Fibroblast of skin of scalp (primary cell): ENCODE measurements around the gene FZD7.

ENCODE experiments used
- DNase-seq: peaks from one replicate; pipeline ENCODE4 v3.0.0-alpha.2; 2013

The FZD7 gene

DNA sequence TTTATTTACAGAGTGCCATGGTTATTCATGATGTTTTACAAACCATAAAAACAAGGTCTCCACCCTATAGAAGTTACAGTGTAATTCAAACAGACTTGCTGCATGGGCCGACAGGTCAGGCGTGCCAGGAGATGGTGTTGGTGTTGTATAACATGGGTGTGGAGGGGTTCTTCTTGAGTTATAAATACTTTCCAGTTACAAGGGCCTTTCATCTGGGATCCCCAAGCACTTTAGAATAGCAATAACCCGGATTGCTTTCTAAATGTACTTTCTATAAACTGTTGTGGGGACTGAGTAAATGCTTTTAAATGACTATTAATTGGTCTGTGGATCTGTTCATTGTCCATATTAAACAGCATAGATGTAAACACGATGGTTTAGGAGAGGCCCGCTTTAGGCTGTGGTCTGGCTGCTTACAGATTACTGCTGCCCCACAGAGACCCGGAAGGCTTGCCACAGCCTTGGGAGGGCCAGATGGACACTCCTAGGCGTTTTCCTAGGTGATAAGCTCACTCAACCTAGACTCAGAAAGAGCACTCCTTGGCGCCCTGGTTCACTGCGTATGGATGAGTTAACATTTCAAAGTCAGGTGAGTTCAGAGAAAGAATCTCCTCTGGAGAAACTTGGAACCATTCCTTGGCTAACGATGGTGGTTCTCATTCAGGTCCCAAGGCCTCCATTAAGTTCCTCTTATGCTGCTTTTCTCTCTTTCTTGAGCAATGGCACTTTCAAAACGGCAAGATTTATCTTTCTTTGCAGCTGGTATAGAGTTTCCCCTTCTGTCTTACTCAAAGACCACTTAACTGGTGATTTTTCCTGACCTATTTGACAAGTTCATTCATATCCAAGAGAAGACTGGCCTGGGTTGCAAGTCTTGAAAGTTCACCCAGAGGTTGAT lies 35.8 kb downstream of the FZD7 start:
- no peak for DNase-seq

DNA sequence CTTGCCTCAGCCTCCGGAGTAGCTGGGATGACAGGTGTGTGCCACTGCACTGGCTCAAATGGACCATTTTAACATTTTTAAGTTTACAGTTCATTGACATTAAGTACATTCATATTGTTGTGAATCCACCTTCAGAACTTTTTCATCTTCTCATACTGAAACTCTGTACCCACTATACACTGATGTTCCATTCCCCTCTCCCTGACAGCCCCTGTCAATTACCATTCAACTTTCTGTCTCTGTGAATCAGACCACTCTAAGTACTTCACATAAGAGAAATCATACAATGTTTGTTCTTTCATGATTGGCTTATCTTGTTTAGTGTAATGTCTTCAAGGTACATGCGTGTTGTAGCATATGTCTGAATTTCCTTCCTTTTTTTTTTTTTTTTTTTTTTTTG lies 37.5 kb downstream of the FZD7 start:
- DNase-seq = no peak

DNA sequence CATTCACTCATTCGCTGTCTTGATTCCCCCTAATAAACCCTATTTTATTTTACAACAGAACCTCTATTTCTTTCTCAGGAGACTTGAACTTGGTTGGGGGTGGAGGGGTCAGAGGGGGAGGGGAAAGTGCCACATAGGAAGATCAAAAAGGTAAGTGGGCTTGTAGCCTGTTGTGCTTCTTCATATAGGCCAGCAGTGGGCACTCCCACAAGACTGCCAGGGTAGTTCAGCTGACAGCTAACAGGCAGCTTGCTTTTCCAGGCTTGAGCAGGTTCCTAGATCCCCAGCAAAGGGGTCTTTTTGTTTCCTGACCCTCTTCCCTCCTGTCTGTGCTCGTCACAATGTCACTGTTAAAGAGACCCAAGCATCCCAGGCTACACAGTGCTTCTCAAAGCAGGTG lies 38.6 kb downstream of the FZD7 start:
- no peak for DNase-seq

DNA sequence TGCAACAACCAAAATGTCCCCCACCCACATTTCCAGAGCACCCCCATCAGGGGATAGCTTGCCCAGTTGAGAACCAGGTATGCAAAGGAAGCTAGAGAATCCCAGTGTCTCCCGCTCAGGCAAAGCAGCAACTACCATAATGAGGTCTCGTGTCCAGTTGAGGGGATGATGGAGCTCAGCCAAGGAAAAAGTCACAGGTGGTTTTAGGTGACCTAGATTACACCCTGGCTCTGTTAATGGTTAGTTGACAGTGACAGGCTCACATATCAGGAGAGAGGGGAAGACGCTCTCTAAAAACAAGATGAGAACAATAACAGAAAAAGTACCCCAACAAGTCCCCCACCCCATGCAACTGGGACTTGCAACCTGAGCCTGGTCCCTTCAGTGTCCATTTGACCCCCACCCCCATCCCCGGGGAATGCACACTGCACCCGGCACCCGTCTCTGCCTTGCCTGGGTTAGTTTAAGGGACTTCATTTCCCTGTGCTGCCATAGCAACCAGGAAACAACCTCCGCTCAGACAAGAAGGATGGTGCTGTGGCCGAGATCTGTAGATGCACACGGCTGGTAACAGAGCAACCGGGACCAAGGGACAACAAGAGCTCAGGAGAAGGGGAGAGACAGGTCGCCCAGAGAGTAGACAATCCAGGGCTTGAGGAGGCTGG lies 39.2 kb downstream of the FZD7 start, which contains the start of gene KIAA2012:
KIAA2012 (plus strand) TSS at position 519 of the 665 bp plus-strand sequence. CDS start 373 bp downstream, outside the sequence.
- DNase-seq = no peak

DNA sequence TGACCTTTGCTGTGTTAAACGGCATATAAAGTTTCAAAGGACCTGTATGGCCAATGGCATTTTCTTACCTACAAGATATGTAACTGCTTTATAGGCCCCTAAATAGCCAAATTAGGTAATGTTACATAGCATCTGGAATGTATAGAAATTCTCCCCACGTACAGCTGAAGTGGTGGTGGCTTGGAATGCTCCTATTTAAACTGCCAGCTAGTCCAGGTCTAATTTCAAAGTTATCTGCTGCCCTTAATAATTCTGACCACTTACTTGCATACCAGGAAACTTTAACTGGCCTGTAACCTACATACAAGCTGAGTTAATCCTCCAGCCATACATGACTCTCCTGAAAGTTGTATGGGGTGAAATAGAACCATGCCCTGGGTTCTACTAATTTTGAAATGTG lies 40.7 kb downstream of the FZD7 start:
- peak; percentile 23 for DNase-seq

DNA sequence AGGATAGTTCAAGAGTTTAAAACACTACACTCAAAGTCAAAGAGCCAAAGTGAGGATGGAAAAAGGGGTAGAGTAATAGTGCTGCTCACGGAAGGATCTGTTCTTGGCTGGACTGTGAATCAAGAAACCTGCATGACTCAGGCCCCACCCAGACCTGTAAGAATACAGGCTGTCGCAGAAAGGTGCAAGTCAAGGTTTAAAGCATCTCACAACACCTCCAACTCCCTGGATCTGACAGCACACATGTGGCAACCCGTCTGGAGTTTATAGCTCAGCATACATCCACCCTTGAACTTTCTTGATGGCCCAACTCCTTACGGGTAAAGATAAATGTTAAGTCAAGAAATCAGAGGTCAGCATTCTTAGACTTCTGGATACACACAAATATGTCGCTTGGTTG lies 45.7 kb downstream of the FZD7 start:
- DNase-seq = no peak

DNA sequence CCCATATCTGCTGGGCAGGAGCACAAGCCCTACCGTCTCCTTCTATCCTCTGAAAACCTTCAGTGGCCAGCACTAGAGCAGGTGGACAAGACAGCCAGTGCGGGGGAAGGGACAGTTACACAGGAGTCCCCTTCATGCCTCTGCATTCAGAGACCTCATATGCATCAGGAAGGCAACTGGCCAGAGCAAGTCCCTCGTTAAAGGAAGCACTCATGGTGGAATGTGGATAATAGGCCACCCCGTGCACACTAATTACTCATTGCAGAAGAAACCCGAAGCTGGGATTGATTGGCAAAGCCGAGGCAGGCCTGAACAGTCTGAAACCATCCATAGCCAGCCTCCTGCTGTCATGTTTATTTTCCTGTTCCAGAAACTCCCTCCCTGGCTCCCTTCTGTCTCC lies 50.6 kb downstream of the FZD7 start:
- DNase-seq = peak; percentile 47
